Skin epidermis (tissue), 12 donors: ENCODE results near the gene BDNF.
"Not testable (repeated sequence)": the region's sequence is repeated elsewhere in the genome, so short reads cannot be mapped to it uniquely, and the experiment has no call there.

ENCODE experiments used
- H3K27ac ChIP-seq, 21 experiments: fragments of 200-600 bp; sonication (generic) in 11 of 21; one replicate each; pipeline ENCODE4 v1.5.0; 2020; ENCODE audit warnings: mild to moderate bottlenecking in 3 of 21, inconsistent platforms in 2 of 21, moderate library complexity in 2 of 21
- H3K4me3 ChIP-seq, 7 experiments: fragments of 200-600 bp; sonication (generic) in 2 of 7; one replicate each; pipeline ENCODE4 v1.5.0; 2020; ENCODE audit warnings: inconsistent platforms in 2 of 7, mild to moderate bottlenecking in 2 of 7, moderate library complexity in 1 of 7

BDNF gene

GRCh38 chr11:27634282-27634681, 66.0 kb downstream of the BDNF start:
- H3K4me3 ChIP-seq, H3K27ac ChIP-seq: not testable (repeated sequence)

DNA sequence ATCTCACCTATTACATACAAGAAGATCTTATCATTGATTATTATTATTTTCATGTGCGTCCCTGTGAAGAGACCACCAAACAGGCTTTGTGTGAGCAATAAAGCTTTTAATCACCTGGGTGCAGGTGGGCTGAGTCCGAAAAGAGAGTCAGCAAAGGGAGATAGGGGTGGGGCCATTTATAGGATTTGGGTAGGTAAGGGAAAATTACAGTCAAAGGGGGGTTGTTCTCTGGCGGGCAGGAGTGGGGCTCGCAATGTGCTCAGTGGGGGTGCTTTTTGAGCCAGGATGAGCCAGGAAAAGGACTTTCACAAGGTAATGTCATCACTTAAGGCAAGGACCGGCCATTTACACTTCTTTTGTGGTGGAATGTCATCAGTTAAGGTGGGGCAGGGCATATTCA, 71.2 kb downstream of the BDNF start:
- not testable (repeated sequence) for H3K4me3 ChIP-seq, H3K27ac ChIP-seq

GRCh38 chr11:27627979-27628378, 72.3 kb downstream of the BDNF start:
- Histone ChIP-seq H3K27ac (no peak overlapping the region), H3K4me3 (no peak overlapping the region)

- no peak overlapping the region for H3K27ac ChIP-seq
Observed at GRCh38 chr11:27626938-27627586, 73.2 kb downstream of the BDNF start.

GRCh38 chr11:27626269-27626937, 73.9 kb downstream of the BDNF start:
- Histone ChIP-seq H3K27ac (no peak overlapping the region), H3K4me3 (no peak overlapping the region)

More at GRCh38 chr11:27626938-27627586, 73.2 kb downstream of the BDNF start:
- no peak overlapping the region for H3K4me3 ChIP-seq

DNA sequence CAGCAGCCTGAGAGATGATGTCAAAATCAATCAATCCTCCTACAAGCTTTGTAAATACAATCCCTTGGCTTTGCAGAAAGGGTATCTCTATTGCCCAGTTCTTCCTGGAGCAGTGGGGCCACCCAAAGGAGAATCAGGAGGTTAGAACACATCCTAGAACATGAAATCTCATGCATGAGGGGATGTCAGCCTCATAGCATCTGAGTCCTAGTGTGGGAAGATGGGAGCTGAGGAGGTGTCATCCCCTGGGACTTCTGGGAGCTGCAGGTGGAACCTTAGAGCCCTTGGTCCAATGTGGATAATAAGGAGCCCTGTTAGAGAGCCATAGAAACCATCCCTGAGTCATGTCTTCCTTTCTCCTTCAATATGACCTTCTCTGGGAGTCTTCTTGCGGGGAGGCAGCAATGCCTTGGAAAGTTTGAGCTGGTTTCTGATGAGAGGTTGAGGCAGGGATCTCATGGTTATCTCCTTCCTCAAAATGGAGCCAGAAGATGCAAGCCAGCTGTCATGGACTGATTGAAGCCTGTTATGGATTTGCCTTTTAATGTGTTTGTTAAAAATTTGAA, 74.8 kb downstream of the BDNF start:
- H3K4me3 ChIP-seq = no peak overlapping the region
- H3K27ac ChIP-seq = no peak overlapping the region

GRCh38 chr11:27623945-27624523, 76.2 kb downstream of the BDNF start:
- H3K27ac ChIP-seq = no peak overlapping the region
- no peak overlapping the region for H3K4me3 ChIP-seq

GRCh38 chr11:27622541-27623300, 77.5 kb downstream of the BDNF start:
- H3K27ac ChIP-seq = no peak overlapping the region

GRCh38 chr11:27621405-27622161, 78.7 kb downstream of the BDNF start:
- Histone ChIP-seq H3K4me3 (no peak overlapping the region), H3K27ac (no peak overlapping the region)

More at GRCh38 chr11:27622541-27623300, 77.5 kb downstream of the BDNF start:
- H3K4me3 ChIP-seq = no peak overlapping the region

- Histone ChIP-seq H3K4me3 (no peak overlapping the region), H3K27ac (no peak overlapping the region)
Observed at GRCh38 chr11:27619763-27620335, 80.4 kb downstream of the BDNF start.

DNA sequence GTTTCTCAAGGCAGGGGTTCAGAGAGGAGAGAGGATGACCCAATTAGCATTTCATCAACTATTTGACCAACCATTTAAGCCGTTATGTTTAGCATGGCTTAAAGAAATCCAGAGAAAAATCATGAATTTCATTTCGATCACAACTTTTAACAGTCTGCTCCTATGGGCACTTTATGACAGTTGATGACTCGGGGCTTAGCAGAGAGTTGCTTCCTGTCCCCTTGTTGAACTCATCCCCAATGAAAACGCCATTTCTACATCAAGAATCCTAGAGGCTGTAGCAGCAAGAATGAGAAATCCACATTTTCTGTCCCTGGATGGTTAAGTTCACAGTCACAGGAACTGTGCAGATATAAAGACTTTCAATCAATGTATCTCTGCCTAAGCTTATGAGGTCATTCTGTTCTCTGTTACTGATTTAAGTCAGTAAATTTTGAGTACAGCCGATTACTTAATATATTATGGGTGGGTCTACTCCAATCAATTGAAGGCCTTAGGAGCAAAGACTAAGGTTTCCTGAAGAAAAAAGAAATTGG, 81.1 kb downstream of the BDNF start:
- no peak overlapping the region for H3K4me3 ChIP-seq
- no peak overlapping the region for H3K27ac ChIP-seq

DNA sequence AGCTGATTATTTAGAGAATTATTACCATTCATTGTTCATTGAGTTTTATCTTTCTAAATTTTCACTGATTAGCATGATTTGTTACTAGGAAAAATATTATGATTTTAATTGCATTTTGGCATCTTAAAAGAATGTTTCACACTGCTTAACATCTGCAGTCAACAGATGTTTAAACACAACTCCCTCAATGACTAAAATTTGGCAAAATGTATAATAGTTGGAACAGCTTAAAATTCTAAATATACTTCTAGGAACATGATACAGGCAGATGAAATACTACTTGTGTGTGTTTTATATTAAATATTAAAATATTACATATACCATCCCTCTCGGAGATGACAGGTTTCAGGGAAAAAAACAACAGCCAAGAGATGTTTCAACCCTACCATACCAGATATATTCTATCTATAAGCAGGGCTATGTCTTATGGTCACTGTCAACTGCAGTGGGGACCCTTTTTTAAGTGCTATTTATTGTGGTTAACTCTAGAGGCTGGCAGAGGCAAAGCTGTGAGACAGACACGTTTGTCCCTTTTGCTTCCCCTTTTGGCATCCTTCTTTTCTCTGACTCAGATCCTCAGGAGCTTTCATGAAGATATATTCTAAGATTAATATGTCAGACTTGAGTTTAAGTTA, 81.9 kb downstream of the BDNF start:
- Histone ChIP-seq H3K4me3 (no peak overlapping the region), H3K27ac (no peak overlapping the region)

- Histone ChIP-seq H3K27ac (no peak overlapping the region), H3K4me3 (no peak overlapping the region)
Observed at GRCh38 chr11:27616711-27617110, 83.5 kb downstream of the BDNF start.

GRCh38 chr11:27615833-27616232, 84.4 kb downstream of the BDNF start:
- H3K27ac ChIP-seq = no peak overlapping the region

GRCh38 chr11:27614092-27614491, 86.2 kb downstream of the BDNF start:
- Histone ChIP-seq H3K27ac (no peak overlapping the region), H3K4me3 (no peak overlapping the region)

More at GRCh38 chr11:27615833-27616232, 84.4 kb downstream of the BDNF start:
- H3K4me3 ChIP-seq = no peak overlapping the region

- Histone ChIP-seq H3K27ac (no peak overlapping the region), H3K4me3 (no peak overlapping the region)
Observed at GRCh38 chr11:27612932-27613880, 87.0 kb downstream of the BDNF start.

DNA sequence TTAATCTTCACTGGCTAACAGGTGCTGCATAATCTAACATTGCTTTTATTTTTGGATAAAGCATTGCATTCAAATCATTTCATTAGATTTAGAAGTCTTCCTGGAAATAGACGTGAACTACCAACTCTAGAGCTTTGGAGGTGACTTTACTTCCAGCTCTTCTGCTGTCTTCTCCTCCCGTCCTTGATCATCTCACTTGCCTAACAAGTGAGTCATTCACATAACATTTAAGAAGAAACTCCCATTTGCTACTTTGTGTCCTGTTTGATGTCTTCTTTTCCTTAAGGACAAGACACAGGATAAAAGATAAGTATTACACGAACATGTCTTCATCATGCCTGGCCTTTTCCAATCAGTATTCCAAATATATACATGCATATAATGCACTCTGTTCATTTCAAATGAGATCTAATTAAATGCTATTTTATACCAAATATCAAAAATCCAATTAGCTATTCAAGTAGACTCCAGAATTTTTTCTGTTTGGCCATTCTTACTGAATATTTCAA, 88.3 kb downstream of the BDNF start:
- Histone ChIP-seq H3K27ac (no peak overlapping the region), H3K4me3 (no peak overlapping the region)
